HG02973 (cell line): ENCODE results near the gene UBE2K.
"Not testable (repeated sequence)": the region's sequence is repeated elsewhere in the genome, so short reads cannot be mapped to it uniquely, and the experiment has no call there.

Experiments used
- ATAC-seq: cut with Tn5 transposase; IDR thresholded peaks from one replicate; pipeline ENCODE4 v1.9.1; 2021; ENCODE audit warnings: moderate library complexity; ENCODE audit not compliant: unreplicated experiment

The UBE2K gene

GRCh38 chr4:39687014-39687413, 10.9 kb upstream of the UBE2K start:
- ATAC-seq, result no peak

DNA sequence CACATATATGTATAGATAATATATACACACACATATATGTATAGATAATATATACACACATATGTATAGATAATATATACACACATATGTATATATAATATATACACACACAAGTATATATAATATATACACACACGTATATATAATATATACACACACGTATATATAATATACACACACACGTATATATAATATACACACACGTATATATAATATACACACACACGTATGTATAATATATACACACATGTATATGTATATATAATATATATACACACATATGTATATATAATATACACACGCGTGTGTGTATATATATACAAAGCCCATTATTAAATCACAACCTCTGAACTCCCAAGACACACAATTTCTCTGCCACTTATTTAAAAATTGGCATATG, 8.0 kb upstream of the UBE2K start:
- no peak for ATAC-seq

DNA sequence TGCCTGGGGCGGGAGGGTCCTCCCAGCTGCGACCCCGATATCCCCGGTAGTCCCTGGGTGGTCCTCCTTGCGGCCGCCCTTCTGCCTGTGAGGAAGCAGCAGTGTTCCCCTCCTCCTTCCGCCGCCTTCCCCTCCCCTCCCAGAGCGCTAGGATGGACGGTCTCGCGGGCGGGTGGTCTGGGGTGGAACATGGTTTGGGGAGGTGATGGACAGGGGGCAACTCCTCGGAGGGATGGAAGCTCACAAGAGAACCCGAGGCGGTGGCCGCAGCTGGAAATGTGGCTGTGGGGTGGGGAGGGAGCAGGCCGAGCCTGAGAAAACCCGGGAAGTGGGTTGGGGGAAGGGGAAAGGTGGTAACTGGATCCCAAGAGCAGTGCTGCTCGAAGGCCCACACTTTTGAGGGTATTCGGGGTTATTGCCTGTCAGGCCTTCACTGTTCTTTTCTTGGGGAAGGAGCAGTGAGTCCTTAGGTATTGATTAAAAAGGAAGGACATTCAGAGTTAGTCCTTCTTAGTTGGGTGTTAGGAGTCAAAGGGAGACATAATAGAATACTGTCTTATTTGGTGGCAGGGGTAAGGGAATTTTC, 581 bp downstream of the UBE2K start:
- ATAC-seq, result peak; percentile 30

GRCh38 chr4:39699687-39700409, 1.9 kb downstream of the UBE2K start:
- ATAC-seq, result no peak

DNA sequence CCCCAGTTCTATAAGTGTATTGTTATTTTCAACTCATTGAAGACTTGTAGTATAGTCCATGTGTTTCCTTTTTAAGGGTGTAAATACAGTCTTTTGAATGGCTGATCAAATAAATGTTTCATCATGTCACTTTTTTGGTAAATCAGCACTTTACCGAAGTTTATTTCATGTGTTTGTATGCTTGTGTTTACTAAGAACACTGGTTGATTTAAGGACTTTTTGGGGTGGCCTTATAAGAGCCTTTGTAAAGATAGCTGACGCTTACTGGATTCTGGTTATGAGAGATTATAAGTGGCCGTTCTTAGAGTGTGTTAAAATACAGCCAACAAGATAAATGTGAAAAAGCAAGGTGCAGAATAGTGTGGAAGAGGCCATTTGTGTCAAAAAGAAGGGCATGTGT, 2.6 kb downstream of the UBE2K start:
- ATAC-seq, result no peak

- no peak for ATAC-seq
These were observed 4.8 kb downstream of the UBE2K start for GRCh38 chr4:39702716-39703115.

- not testable (repeated sequence) for ATAC-seq
These were observed 6.9 kb downstream of the UBE2K start for GRCh38 chr4:39704789-39705188.

GRCh38 chr4:39706334-39706733, 8.4 kb downstream of the UBE2K start:
- no peak for ATAC-seq

DNA sequence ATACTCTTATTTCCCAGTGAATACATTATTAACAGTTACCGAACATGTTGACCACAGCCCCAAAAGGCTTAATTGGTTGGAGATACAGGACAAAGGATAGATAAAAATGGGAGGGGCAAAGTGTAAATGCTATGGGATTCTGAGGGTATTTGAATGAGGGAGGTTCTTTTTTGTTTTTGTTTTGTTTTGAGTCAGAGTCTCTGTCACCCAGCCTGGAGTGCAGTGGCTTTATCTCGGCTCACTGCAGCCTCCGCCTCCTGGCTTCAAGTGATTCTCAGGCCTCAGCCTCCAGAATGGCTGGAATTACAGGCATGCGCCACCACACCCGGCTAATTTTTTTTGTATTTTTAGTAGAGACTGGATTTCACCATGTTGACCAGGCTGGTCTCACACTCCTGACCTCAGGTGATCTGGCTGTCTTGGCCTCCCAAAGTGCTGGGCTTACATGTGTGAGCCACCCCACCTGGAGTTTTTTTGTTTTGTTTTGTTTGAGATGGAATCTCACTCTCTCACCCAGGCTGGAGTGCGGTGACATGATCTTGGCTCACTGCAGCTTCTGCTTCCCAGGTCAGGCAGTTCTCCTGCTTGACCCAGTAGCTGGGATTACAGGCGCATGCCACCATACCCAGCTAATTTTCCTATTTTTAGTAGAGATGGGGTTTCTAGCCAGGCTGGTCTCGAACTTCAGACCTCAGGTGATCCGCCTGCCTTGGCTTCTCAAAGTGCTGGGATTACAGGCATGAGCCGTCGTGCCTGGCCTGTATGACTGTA, 9.0 kb downstream of the UBE2K start:
- ATAC-seq, result no peak

- no peak for ATAC-seq
These were observed 12.4 kb downstream of the UBE2K start for GRCh38 chr4:39710098-39710896.

- ATAC-seq, result no peak
These were observed 15.1 kb downstream of the UBE2K start for GRCh38 chr4:39712819-39713607.

- ATAC-seq, result no peak
These were observed 15.8 kb downstream of the UBE2K start for GRCh38 chr4:39713691-39714090.

DNA sequence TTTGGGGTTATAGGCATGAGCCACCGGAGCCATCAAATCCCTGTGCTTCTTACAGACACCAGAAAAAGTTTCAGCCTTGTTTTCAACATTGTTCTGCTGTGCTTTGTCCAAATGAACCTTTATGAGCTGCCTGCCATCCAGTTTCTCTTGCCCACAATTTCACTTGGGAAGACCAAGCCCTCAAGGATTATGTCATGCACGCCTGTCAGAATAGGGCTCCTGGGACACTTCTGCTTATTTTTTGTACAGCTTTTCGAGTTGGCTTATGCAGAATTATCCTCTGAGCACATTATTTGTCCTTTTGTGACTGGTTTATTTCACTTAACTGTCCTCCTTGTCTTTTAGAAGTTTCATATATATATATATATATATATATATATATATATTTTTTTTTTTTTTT, 16.2 kb downstream of the UBE2K start:
- no peak for ATAC-seq

- no peak for ATAC-seq
These were observed 17.9 kb downstream of the UBE2K start for GRCh38 chr4:39715788-39716187.

GRCh38 chr4:39716356-39716755, 18.4 kb downstream of the UBE2K start:
- no peak for ATAC-seq

DNA sequence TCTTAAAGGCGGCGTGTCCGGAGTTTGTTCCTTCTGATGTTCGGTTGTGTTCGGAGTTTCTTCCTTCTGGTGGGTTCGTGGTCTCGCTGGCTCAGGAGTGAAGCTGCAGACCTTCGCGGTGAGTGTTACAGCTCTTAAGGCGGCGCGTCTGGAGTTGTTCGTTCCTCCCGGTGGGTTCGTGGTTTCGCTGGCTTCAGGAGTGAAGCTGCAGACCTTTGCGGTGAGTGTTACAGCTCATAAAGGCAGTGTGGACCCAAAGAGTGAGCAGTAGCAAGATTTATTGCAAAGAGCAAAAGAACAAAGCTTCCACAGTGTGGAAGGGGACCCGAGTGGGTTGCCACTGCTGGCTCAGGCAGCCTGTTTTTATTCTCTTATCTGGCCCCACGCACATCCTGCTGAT, 19.8 kb downstream of the UBE2K start:
- not testable (repeated sequence) for ATAC-seq

- no peak for ATAC-seq
These were observed 20.7 kb downstream of the UBE2K start for GRCh38 chr4:39718366-39719323.

DNA sequence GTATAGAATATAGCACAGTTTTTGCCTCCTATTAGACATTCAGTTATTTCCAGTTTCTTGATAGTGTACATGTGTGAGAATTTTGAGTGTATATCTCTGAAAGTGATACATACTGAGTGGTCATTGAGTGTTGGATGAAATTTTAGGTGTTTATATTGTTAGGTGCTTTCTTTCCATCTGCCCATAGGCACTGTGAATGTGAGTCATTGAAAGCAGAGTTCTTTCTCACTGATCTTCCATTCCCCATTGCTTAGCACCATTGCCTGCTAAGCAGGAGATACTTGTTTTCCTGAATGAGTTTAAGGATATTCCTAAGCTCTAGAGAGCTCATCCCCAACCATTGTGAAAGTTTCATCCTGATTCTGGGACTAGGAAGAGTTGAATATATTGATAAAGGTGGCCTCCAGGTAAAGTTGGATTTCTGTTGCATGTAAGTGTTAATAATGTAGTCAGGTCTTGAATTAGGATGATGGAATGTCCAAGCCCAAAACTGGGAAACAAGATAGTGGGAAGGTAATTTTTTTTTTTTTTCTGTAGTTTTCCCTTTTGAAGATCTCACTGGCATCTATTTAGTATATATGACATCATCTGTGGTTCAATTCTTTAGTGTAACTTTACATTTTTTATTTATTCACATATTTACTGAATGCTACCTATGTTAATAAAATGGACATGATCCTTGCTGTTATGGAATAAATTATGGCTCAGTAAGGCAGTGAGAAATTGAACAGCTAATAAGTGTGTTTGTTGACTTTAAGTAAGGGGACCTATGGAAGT, 22.1 kb downstream of the UBE2K start:
- no peak for ATAC-seq

DNA sequence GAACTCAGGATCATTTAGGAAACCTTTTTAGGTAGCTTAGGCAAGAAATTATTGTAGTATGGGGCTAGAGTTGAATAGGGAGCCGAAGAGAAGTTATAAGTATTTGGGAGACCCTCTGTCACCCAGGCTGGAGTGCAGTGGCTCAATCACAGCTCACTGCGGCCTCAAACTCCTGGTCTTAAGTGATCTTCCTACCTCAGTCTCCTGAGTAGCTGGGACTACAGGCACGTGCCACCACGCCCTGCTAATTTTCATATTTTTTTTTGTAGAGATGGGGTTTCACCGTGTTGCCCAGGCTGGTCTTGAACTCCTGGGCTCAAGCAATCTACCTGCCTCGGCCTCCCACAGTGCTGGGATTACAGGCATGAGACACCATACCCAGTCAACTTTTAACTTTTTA, 23.3 kb downstream of the UBE2K start:
- ATAC-seq, result not testable (repeated sequence)
